Measurements from ENCODE around the gene CLDN5.

CLDN5 gene

DNA sequence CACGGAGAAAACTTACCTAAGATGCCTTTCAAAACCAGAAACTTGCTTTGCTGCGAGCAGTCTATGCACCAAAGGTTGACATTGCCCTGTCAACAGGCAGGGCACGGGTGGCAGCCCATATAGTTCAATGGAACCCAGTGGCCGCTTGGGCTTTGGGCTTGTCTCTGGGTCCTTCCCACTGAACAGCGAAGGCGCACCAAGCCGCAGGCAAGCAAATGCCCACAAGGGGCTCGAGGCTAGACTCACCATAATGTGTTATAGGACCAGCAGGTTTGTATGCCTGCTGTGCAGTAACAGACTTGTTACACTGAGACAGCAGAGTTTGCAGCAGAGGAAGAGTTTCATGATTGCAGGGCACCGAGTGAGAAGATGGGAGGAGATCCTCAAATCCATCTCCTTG lies 20.3 kb downstream of the CLDN5 start:
- TF ChIP-seq ZNF544 (tag by site-specific recombination; IDR thresholded peaks at IDR 0.05) (no peak), ZNF658 (tag by site-specific recombination; IDR thresholded peaks at IDR 0.05) (no peak), ZNF747 (tag by site-specific recombination; IDR thresholded peaks at IDR 0.05) (no peak), ZNF16 (tag by site-specific recombination; IDR thresholded peaks at IDR 0.05; ENCODE audit: low read depth) (no peak), ZNF768 (tag by site-specific recombination; IDR thresholded peaks at IDR 0.05) (no peak), ZNF558 (tag by site-specific recombination; IDR thresholded peaks at IDR 0.05) (no peak), ZNF350 (tag by site-specific recombination; IDR thresholded peaks at IDR 0.05) (no peak), ZNF423 (tag by site-specific recombination; IDR thresholded peaks at IDR 0.05) (no peak)
- TF ChIP-seq, protein P1, sequence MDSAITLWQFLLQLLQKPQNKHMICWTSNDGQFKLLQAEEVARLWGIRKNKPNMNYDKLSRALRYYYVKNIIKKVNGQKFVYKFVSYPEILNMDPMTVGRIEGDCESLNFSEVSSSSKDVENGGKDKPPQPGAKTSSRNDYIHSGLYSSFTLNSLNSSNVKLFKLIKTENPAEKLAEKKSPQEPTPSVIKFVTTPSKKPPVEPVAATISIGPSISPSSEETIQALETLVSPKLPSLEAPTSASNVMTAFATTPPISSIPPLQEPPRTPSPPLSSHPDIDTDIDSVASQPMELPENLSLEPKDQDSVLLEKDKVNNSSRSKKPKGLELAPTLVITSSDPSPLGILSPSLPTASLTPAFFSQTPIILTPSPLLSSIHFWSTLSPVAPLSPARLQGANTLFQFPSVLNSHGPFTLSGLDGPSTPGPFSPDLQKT (IDR thresholded peaks at IDR 0.05; ENCODE audit: borderline replicate concordance, low read depth, low read length): no peak
- TF ChIP-seq, protein P2, sequence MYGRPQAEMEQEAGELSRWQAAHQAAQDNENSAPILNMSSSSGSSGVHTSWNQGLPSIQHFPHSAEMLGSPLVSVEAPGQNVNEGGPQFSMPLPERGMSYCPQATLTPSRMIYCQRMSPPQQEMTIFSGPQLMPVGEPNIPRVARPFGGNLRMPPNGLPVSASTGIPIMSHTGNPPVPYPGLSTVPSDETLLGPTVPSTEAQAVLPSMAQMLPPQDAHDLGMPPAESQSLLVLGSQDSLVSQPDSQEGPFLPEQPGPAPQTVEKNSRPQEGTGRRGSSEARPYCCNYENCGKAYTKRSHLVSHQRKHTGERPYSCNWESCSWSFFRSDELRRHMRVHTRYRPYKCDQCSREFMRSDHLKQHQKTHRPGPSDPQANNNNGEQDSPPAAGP (tag by site-specific recombination; IDR thresholded peaks at IDR 0.05): no peak
- H3K9me3 ChIP-seq (ENCODE audit: control insufficient read depth, insufficient read depth, low read depth, low read length): no peaks in the 10 kb centered on the region
- POLR2A ChIA-PET: no interaction called here
- H3K4me1 ChIP-seq (ENCODE audit: control insufficient read depth, insufficient read depth, low read length): no peaks in the 10 kb centered on the region
- H3K36me3 ChIP-seq (ENCODE audit: control insufficient read depth in 2 of 2, insufficient read depth in 1 of 2, low read length in 2 of 2): peaks cover 0 to 75% of the 10 kb centered on the region in 2 experiments; a peak in 1 of 3 replicates
- H3K4me3 ChIP-seq (ENCODE audit: low read depth, low read length): no peak overlapping the region
- H3K27ac ChIP-seq (ENCODE audit: extremely low read depth, low read depth, low read length): no peak overlapping the region
- CTCF ChIA-PET: interaction anchor here (1.2 kb wide), 2 partner anchors 126 to 128 kb away, joined by 3 to 4 read pairs; no protein-coding TSS in a partner anchor

DNA sequence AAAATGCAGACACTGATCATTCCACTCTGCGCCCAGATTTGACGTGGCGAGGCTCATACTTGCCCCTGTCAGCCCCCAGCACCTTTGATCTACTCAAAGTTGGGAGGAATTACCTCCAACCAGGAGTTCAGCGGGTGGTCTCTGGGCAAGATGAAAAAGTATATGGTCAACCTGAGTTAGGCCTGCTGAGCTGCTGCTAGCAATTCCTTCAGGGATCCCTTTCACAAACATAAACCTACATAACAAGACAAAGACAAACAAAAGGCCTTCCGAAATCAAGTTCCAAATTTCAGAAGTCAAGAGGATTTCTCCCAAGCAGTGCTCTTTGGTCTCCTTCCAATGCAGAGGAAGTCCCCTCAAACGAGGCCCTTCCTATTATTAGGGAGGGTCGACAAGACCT lies 20.8 kb downstream of the CLDN5 start:
- ChIA-PET CTCF (interaction anchor here (0.6 to 1.2 kb wide), 4 partner anchors 13 to 324 kb away, joined by 3 to 8 read pairs (median 4); partner anchors contain the start of gene SLC25A1), POLR2A (no interaction called here)
- Histone ChIP-seq H3K4me3 (ENCODE audit: low read depth, low read length) (no peak overlapping the region), H3K9me3 (ENCODE audit: control insufficient read depth, insufficient read depth, low read depth, low read length) (no peaks in the 10 kb centered on the region), H3K36me3 (ENCODE audit: control insufficient read depth in 2 of 2, insufficient read depth in 1 of 2, low read length in 2 of 2) (peaks cover 0 to 77% of the 10 kb centered on the region in 2 experiments; a peak in 1 of 3 replicates), H3K27ac (ENCODE audit: extremely low read depth, low read depth, low read length) (no peak overlapping the region), H3K4me1 (ENCODE audit: control insufficient read depth, insufficient read depth, low read length) (no peaks in the 10 kb centered on the region)
- TF ChIP-seq ZNF221 (tag by site-specific recombination; IDR thresholded peaks at IDR 0.05; ENCODE audit: borderline replicate concordance) (no peak), ZIC2 (tag by site-specific recombination; IDR thresholded peaks at IDR 0.05) (no peak), PRDM4 (tag by site-specific recombination; IDR thresholded peaks at IDR 0.05) (no peak), RBAK (tag by site-specific recombination; IDR thresholded peaks at IDR 0.05) (no peak), BCL11A (tag by site-specific recombination; IDR thresholded peaks at IDR 0.05; ENCODE audit: low read depth) (no peak), ZNF76 (tag by site-specific recombination; IDR thresholded peaks at IDR 0.05; ENCODE audit: borderline replicate concordance, low read depth) (no peak), ZNF513 (tag by site-specific recombination; IDR thresholded peaks at IDR 0.05) (no peak), WT1 (tag by site-specific recombination; IDR thresholded peaks at IDR 0.05) (no peak), BCL6B (tag by site-specific recombination; IDR thresholded peaks at IDR 0.05) (no peak), ZNF558 (tag by site-specific recombination; IDR thresholded peaks at IDR 0.05) (no peak), ZNF138 (tag by site-specific recombination; IDR thresholded peaks at IDR 0.05; ENCODE audit: borderline replicate concordance) (no peak), ZNF670 (tag by site-specific recombination; IDR thresholded peaks at IDR 0.05; ENCODE audit: low read depth) (no peak), ZNF184 (tag by site-specific recombination; IDR thresholded peaks at IDR 0.05) (no peak), ZNF169 (tag by site-specific recombination; IDR thresholded peaks at IDR 0.05) (no peak), ZNF571 (tag by site-specific recombination; IDR thresholded peaks at IDR 0.05) (no peak), ZNF843 (tag by site-specific recombination; IDR thresholded peaks at IDR 0.05) (no peak)
- TF ChIP-seq, protein P3, sequence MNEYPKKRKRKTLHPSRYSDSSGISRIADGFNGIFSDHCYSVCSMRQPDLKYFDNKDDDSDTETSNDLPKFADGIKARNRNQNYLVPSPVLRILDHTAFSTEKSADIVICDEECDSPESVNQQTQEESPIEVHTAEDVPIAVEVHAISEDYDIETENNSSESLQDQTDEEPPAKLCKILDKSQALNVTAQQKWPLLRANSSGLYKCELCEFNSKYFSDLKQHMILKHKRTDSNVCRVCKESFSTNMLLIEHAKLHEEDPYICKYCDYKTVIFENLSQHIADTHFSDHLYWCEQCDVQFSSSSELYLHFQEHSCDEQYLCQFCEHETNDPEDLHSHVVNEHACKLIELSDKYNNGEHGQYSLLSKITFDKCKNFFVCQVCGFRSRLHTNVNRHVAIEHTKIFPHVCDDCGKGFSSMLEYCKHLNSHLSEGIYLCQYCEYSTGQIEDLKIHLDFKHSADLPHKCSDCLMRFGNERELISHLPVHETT (tag by site-specific recombination; IDR thresholded peaks at IDR 0.05): no peak
